Ovary (tissue), 3 donors: Measurements from ENCODE around the gene CHAF1A.

ENCODE experiments used
- POLR2A ChIP-seq: fragments of 450-650 bp; IDR thresholded peaks from one replicate; pipeline ENCODE4 v1.6.1; 2017; ENCODE audit warnings: antibody characterized with exemption, mild to moderate bottlenecking, moderate library complexity
- TF ChIP-seq, protein P1 (sequence below), 3 donors: fragments of 450-650 bp in 2 of 3; fragments of 200-600 bp in 1 of 3; IDR thresholded peaks; one replicate each; pipeline versions ENCODE4 v1.5.1 to v1.8.0; 2016 to 2022; ENCODE audit warnings: antibody characterized with exemption in 3 of 3, mild to moderate bottlenecking in 1 of 3
- donor health status: DM: no; HTN: no; CAD: no.

DNA sequence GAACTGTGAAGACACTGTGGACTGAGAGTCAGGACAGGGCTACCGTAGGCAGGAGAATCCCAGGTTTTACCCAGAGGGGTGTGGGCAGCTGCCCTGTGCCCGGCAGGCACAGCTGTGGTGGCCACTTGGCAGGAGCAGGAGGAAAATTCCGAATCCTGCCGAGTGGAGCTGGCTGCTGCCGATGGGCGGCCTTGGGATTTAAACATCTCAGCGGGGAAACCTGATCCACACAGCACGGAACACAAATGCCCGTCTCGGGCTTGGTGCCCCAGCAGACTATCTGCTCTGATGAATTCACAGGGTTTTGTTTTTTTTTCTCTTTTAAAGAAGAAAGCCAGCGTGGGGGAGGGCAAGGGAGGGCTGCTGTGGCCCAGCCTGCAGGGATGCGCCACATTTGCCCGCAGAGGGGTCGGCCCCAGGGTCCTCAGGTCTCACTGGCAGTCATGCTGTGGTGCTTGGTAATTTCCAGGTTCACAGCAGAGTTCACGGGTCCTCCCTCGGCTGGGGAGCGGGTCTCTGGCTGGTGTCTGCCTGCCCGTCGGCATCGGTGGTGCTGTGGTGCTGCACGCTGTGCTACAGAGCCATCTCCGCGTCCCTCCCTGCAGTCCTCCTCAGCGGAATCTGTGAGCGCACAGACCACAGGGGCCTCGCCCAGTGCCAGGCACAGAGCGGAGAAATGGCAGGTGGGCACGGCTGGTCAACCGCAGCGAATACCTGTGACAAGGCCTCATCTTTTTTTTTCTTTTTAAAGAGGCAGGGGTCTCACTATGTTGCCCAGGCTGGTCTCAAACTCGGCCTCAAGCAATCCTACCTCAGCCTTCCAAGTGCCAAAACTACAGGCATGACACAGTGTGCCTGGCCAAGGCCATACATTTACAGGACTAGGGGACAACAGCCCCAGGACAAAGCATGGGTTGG lies 30.9 kb upstream of the CHAF1A start:
- TF ChIP-seq, protein P1, sequence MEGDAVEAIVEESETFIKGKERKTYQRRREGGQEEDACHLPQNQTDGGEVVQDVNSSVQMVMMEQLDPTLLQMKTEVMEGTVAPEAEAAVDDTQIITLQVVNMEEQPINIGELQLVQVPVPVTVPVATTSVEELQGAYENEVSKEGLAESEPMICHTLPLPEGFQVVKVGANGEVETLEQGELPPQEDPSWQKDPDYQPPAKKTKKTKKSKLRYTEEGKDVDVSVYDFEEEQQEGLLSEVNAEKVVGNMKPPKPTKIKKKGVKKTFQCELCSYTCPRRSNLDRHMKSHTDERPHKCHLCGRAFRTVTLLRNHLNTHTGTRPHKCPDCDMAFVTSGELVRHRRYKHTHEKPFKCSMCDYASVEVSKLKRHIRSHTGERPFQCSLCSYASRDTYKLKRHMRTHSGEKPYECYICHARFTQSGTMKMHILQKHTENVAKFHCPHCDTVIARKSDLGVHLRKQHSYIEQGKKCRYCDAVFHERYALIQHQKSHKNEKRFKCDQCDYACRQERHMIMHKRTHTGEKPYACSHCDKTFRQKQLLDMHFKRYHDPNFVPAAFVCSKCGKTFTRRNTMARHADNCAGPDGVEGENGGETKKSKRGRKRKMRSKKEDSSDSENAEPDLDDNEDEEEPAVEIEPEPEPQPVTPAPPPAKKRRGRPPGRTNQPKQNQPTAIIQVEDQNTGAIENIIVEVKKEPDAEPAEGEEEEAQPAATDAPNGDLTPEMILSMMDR (IDR thresholded peaks at IDR 0.05), result no peak
- no peak for TF ChIP-seq POLR2A
